Measurements from ENCODE around the gene EMD.

- TF ChIP-seq TAF1 (IDR thresholded peaks at IDR 0.05; ENCODE audit: low read depth, low read length) (no peak), POLR2AphosphoS5 (IDR thresholded peaks at IDR 0.05; ENCODE audit: low read depth, low read length) (no peak), SPI1 (IDR thresholded peaks at IDR 0.05; ENCODE audit: low read depth, low read length) (no peak)
Measured at GRCh38 chrX:154380153-154380552, 1.1 kb downstream of the EMD start.

All from GM12891 (cell line).